Testis (tissue), 2 donors: ENCODE data around the gene TMEM132A.
A peak's percentile ranks its signal among the peaks of the same experiment; 100 is the strongest.

Source experiments
- POLR2A ChIP-seq: fragments of 450-650 bp; IDR thresholded peaks from one replicate; pipeline ENCODE4 v1.6.1; 2017; ENCODE audit warnings: antibody characterized with exemption, mild to moderate bottlenecking, moderate library complexity
- TF ChIP-seq, protein P1 (sequence below), 3 experiments: fragments of 450-650 bp in 2 of 3; fragments of 200-600 bp in 1 of 3; sonication (generic) in 1 of 3; IDR thresholded peaks; one replicate each; pipeline ENCODE4 v1.5.1; 2016 to 2019; ENCODE audit warnings: antibody characterized with exemption in 3 of 3, mild to moderate bottlenecking in 2 of 3, moderate library complexity in 1 of 3

DNA sequence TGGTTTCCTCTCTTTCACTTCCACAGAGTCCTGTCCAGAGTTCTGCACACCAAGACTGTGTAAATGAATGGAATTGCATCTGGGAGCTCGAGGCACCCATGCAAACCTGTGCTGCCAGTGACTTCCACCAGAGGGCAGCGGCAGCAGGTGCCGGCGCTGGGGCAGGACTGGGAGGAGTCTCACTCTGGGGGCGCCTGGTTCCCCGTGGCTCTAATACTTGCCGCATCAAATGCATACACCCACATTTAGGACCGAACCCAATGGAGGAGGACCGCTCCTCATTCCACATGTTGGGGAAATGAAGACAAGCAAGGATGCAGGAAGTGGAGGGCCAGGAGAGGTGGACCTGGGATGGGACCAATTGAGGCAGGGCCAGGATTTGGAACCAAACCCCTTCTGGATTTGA lies 46.1 kb downstream of the TMEM132A start:
- TF ChIP-seq POLR2A: no peak
- TF ChIP-seq, protein P1, sequence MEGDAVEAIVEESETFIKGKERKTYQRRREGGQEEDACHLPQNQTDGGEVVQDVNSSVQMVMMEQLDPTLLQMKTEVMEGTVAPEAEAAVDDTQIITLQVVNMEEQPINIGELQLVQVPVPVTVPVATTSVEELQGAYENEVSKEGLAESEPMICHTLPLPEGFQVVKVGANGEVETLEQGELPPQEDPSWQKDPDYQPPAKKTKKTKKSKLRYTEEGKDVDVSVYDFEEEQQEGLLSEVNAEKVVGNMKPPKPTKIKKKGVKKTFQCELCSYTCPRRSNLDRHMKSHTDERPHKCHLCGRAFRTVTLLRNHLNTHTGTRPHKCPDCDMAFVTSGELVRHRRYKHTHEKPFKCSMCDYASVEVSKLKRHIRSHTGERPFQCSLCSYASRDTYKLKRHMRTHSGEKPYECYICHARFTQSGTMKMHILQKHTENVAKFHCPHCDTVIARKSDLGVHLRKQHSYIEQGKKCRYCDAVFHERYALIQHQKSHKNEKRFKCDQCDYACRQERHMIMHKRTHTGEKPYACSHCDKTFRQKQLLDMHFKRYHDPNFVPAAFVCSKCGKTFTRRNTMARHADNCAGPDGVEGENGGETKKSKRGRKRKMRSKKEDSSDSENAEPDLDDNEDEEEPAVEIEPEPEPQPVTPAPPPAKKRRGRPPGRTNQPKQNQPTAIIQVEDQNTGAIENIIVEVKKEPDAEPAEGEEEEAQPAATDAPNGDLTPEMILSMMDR (IDR thresholded peaks at IDR 0.05): peak; percentile 76 to 86 (median 83)
